ENCODE results near the gene ZBTB42.

ZBTB42 gene

DNA sequence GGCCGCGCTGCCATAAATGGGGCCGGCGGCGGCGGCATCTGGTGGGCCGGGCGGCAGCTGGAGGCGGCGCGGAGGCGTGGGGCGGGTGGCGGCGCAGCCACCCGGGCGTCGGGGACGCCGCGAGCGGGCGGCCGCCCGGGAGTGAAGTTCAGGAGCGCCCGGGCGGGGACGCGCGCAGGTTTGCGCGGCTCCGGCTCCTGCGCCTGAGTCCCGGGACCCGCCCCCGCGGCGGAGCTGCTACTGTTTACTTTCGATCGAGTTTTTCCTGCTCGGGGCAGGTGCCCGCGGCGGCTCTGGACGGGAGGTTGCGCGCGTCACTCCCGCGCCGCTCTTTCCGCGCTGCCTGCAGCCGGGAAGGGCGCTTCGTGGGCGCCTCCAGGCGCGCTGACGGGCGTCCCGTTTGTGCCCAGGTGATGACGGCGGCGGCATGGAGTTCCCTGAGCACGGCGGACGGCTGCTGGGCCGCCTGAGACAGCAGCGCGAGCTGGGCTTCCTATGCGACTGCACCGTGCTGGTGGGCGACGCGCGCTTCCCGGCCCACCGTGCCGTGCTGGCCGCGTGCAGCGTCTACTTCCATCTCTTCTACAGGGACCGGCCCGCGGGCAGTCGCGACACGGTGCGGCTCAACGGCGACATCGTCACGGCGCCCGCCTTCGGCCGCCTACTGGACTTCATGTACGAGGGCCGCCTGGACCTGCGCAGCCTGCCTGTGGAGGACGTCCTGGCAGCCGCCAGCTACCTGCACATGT is at the start of gene ZBTB42:
Gene ZBTB42, plus strand, starts transcription at position 331 of the 749 bp plus-strand sequence. Its CDS starts 97 bp downstream, at position 428.
- DNase-seq, result peak; percentile 69

DNA sequence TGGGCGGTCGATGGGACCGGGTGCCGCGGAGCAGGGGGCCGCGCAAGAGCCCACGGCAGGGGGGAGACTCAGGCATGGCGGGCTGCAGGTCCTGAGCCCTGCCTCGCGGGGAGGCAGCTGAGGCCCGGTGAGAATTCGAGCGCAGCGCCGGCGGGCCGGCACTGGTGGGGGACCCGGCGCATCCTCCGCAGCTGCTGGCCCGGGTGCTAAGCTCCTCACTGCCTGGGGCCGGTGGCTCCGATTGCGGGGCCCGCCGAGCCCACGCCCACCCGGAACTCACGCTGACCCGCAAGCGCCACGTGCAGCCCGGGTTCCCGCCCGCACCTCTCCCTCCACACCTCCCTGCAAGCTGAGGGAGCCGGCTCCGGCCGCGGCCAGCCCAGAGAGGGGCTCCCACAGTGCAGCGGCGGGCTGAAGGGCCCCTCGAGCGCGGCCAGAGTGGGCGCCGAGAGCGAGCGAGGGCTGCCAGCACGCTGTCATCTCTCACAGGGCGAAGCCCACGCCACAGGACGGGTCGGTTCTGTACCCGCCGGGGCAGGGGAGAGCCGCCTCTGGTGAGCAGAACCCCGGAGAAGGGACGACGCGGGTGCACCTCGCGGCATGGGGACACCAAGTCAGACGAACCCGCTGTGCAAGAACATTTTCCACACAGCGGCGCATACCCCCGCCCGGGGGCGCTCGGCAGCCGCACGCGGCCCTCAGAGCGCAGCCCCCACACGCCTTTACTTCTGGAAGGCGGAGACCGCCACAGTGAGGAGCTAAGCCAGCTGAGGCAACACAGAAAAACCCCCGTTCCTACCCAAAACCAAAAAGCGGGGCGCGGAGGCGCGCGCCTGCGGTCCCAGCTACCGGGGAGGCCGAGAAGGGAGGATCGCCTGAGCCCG is 49.1 kb upstream of the ZBTB42 start:
- DNase-seq, result no peak

DNA sequence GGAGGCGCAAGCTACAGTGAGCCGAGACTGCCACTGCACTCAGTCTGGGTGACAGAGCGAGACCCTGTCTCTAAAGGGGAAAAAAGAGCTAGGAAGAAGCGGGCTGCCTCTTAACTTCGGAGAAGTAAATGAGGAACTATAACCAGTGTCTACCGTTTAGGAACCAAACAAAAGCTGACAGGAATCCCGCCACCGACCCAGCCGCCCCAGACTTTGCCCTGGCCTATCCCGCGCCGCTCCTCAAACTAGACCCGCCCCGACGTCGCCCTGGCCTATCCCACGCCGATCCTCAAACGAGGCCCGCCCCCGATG is 48.5 kb upstream of the ZBTB42 start:
- no peak for DNase-seq

DNA sequence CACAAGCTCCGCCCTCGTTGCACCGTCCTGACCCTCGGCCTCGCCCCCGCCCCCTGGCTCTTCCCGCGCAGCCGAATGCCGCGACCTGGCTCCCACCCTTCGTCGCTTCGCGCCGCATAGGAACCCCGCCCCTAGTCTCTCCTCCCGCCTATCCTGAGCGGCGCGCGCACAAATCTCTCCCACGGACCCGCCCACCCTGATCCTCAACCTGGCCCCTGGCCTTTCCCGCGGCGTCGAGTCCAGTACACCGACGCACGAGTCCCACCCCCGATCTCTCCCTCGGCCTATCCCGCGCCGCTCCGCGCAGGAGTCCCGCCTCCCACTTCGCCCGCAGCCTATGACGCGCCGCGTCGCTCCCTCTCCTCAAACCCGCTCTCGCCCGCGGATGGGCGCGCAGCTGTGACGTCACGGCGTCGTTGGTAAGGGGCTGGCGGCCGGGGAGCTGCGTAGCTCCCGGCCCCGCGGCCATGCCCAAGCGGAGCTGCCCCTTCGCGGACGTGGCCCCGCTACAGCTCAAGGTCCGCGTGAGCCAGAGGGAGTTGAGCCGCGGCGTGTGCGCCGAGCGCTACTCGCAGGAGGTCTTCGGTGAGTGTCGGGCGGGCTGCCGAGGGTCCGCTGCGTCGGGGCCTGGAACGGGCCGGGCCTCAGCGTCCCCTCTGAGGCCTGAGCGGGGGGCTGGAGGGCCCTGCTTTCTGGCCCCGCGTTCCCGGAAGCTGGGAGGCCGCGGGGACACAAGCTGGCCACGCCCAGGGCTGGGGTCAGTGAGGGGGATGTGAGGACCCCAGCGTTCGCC is 48.0 kb upstream of the ZBTB42 start, which contains the start of gene SIVA1:
Gene SIVA1, plus strand, starts transcription at position 413 of the 793 bp plus-strand sequence. Its CDS starts 55 bp downstream, at position 468.
- DNase-seq, result peak; percentile 99

DNA sequence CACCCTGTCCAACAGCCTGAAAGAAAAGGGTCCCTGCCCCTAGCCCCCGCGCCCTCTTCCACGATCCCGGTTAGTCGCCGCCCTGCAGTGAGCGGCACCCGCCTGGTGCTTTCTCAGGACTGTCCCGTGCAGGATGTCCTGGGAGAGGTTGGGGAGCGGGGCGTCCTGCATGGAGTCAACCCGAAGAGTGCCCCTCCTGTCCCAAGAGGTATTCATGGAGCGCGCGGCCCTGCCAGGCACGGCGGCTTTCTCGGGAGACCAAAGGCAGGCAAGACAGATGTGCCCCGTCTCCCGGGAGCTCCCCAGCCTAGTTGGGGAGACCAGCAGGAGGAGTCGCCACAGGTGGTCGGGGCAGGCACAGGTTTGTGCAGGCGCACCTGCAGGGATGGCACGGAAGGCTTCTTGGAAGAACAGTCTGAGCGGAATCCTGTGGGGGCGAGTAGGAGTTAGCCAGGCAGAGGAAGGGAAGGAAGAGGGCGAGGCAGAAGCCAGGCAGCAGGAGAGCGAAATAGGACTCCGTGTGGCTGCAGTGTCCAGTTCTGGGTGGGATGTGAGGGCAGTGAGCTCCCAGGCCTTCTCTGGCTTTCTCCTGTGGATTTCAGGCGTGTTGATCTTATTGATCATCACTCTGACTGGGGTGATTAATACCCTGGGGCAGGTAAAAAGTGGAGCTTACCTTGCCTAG is 47.2 kb upstream of the ZBTB42 start:
- no peak for DNase-seq

DNA sequence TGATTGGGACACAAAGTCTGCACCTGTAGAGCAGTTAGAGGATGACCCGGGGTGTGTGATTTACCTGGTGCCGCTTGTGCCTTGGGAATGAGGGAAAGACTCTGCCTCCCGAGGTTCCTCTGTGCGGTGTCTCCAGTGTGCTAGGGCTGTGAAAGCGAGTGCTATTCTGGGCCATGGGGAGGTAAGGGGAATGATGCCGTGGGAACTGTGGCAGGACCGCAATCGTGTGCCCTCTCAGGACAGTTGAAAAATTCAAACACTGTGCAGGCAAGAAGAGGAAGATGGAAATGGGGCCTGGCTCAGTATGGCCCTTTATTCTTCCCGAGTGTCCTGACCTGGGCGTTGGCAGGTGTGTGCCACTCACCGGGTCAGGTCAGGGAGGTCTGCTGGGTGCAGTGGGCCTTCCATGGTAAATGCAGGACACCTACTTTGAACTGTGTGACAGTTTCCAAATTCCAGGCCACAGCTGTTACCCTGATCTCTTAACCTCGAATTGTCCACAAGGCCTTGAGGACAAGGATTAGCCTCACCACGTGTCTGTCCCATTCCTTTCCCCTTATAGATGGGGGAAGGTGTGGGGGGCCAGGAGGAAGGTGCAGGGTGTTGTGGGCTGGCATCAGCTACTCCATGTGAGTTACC is 46.6 kb upstream of the ZBTB42 start:
- no peak for DNase-seq

DNA sequence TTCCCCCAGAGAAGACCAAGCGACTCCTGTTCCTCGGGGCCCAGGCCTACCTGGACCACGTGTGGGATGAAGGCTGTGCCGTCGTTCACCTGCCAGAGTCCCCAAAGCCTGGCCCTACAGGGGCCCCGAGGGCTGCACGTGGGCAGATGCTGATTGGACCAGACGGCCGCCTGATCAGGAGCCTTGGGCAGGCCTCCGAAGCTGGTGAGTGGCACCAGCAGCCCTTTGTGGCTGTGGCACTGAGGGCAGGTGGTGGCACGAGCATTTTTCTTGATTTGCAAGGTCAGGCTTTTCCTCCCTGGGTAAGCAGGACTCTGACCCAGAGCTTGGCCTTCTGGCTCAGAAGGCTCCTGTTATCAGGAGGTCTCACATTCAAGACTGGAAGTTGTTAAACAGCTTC is 45.3 kb upstream of the ZBTB42 start:
- DNase-seq, result no peak

DNA sequence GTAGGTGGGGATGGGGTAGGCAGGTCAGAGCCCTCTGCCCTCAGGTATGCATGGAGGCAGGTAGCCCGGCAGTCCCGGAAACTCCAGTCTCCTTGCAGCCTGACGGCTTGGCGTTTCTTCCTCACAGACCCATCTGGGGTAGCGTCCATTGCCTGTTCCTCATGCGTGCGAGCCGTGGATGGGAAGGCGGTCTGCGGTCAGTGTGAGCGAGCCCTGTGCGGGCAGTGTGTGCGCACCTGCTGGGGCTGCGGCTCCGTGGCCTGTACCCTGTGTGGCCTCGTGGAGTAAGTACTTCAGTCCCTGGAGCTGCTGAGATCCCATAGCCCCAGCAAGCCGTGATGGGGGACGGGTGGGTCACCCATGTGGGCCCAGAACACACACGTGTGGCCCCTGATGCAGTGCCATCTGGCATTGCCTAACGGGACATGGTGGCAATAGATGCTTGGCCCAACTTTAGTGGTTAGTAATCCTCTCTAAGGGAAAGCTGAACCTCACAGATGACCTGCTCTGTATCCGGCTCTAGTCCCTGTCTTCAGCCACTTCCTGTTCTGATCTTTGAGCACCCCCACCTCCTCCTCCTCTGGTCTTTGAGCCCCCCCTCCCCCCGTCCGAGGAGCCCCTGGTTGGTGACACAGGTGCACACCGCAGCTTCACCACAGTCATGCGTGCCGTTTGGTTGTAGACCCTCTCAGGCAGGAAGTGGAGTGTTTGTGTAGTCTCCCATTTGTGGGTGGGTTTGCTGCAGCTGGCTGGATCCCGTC is 44.2 kb upstream of the ZBTB42 start:
- DNase-seq, result no peak

DNA sequence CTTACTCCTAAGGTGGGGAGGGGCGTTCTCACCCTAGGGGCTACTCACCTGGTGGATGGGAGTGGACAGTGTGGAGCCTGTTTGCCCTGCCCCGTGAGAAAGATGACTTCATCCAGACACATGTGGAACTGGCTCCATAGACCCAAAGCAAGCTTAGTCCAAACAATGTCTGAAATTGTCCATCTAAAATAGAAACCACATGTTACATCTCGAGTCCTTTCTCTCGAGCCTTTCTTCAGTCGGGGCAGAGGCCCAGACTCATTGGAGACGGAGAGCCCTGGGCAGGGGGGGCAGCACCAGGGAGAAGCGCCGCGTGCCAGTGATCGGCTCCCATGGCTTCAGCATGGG is 43.7 kb upstream of the ZBTB42 start:
- no peak for DNase-seq

DNA sequence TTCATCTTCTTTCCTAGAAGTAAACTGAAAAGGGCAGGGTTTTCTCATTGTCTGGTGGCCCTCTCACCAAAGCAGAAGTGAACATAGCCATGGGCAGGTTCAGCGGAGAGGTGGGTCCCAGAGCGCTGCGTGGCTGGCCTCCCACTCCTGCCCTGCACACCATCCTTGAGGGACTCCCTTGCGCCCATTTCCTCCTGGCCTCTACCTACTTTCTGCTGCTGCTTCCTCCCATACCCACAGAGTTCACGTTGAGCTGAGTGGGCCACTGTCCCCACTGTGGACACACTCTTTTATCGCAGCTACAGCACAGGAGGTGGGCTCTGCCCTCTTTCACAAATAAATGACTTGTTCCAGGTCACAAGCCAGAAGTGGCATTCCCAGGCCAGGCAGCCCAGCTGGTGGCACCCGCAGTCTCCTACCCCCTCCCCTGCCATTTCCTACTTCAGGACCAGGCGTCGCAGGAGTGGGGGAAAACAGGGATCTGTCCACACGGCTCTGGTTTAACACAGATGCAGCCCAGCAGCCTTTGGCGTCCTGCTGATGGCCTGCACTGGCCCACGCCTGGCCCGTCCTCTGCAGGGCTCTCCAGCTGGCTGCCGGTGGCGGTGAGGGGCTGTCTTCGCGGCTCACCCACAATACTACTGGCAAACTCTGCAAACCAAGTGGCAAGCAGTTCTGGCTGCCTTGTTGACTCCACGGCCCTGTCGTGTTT is 43.1 kb upstream of the ZBTB42 start:
- no peak for DNase-seq

DNA sequence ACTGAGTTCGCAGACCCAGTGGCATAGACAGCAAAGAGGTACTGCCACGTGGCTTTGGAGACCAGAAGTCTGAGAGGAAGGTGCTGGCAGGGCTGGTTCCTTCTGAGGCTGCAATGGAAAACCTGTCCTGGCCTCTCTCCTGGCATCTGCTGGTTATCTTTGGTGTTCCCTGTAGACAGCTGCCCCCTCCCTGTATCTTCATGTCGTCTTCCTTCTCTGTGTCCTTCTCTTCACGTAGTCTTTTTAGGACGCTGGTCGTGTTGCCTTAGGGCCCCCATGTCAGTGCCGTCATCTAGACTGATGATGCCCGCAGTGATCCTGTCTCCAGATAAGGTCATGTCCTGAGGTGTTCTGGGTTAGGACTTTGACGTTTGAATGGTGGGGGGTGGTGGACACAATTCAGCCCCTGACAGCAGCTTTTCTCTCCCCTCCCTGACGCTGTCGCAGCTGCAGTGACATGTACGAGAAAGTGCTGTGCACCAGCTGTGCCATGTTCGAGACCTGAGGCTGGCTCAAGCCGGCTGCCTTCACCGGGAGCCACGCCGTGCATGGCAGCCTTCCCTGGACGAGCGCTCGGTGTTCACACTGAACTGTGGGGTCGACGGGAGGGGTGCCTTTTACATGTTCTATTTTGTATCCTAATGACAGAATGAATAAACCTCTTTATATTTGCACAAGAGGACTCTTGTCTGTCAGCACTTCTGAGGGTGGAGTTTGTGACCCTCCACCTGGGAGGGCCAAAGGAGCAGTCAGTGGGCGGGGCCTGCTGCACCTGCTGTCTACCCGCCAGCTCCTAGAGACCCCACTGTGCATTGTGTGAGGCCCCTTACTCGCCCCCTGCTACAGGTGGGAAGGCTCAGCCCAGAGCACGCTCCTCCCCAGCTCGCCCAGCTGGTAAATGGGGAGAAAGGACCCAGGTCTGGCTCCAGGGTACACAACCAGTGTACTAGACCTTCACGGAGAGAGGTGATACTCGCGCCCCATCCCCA is 41.6 kb upstream of the ZBTB42 start:
- no peak for DNase-seq

DNA sequence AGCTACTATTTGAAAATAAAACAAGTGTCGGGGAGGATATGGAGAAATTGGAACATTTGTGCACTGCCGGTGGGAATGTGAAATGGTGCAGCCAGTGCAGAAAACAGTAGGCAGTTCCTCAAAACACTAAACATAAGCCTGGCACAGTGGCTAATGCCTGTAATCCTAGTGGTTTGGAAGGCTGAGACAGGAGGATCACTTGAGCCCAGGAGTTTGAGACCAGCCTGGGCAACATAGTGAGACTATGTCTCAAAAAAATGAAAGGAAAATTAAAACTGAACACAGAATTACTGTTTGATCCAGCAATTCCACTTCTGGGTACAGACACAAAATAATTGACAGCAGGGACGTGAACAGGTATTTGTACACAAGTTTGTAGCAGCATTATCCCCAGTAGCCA is 35.4 kb upstream of the ZBTB42 start:
- DNase-seq, result no peak

DNA sequence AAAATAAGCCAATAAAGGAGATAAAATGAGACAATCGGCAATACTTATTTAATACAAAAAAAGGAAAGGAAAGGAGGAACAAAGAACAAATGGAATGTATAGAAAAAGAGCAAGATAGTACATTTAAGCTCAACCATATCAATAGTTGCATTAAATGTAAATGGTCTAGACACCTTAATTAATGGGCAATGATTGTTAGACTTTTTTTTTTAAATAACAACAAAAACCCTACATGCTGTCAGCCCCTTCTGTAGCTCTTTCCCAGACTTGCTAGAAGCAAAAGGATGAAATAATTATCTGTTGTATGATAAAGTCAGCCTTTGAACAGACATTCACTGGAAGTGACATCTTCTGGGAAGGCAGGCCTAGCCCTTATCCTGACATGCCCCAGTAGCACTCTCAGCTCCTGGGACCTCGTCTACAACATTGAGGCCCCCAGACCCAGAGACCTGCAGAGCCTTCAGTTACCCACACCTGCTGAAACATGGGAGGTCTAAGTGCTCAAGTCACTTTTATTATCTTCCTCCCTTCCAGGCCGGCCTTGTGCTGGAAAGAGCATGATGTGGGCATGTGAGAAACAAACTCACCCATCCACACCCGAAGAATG is 34.5 kb upstream of the ZBTB42 start:
- DNase-seq, result no peak

DNA sequence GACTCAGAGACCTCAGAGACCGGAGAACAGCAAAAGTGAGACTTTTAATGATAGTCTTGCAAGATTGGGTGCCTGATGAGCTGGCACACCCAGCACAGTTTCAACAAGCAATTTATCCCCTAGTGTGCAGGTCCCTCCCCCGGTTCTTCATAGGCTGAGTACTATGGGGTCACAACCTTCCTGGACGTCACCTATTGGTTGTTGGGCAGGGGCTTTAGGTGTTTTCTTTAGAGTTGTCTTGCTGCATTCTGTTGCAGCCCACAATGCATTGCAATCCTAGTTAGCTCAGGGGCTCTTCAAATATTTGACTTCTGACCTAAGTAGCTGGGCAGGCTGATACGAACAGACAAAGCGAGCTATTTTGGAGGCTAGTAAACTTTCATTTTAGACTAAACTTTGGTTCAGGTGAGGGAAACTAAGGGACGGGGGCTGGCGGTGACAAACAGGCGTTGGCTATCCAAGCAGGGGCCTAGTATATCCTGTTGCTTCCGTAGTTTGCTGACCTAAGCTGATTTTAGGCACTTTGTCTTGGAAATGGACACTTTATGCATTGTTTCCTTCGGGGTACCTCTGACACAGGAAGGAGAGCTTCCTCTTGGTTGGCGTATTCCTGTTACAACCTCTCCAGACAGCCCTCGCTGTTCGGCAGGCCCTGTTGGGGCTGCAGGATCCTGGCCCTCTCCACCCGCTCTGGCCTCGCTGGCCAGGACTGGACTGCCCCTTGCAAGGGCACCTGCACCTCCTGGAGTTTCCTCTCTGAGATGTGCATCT is 33.9 kb upstream of the ZBTB42 start:
- no peak for DNase-seq

DNA sequence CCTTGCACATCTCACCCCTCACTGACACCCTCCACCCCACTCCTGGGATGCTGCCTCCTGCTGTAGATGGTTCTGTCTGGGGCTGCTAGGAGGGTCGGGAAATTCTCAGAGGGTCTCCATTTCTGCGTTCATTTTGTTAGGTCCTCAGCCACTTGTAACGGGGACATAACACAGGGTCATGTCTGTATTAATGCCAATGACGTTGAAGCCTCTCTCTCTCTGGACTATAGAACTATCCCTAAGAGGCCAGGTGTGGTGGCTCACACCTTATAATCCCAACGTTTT is 33.3 kb upstream of the ZBTB42 start:
- DNase-seq, result no peak

DNA sequence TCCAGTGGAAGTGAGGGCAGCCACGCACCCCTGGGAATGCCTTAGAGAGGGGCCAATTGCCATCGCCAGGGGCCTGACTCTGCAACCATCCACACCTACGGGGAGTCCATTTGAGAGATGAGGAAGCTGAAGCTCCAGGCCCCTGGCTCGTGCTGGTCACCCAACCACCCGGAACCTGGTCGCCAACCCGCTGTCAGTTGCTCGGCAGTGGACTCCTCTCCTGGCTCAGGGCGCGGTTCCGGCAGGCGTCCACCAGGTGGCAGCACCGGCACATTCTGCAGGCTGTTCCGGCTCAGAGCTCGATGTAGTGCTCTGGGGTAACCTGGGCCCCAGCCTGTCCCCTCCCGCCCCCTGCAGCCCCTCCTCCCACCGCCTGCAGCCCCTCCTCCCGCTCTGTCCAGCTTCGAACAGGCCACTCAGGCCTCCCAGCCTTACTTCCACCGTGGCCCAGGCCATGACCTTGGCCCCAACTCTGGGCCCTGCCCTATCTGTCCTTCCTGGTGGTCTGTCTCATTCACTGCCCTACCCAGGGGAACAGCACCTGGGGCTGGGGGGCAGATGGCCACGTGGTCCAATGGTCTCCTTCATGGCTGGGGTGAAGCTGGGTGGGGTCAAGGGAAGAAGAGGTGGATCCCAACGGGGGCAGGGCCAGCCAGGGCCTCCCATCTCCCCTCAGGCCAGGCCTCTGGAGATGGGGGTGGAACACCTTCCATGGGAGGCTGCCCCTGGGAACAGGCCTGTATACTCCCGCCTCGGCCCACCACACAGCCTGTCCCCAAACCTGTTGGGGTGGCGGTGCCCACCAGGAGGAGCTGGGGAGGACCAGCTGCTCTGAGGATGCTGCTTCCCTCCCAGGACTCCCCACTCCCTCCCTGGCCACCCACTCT is 32.2 kb upstream of the ZBTB42 start:
- peak; percentile 81 for DNase-seq

DNA sequence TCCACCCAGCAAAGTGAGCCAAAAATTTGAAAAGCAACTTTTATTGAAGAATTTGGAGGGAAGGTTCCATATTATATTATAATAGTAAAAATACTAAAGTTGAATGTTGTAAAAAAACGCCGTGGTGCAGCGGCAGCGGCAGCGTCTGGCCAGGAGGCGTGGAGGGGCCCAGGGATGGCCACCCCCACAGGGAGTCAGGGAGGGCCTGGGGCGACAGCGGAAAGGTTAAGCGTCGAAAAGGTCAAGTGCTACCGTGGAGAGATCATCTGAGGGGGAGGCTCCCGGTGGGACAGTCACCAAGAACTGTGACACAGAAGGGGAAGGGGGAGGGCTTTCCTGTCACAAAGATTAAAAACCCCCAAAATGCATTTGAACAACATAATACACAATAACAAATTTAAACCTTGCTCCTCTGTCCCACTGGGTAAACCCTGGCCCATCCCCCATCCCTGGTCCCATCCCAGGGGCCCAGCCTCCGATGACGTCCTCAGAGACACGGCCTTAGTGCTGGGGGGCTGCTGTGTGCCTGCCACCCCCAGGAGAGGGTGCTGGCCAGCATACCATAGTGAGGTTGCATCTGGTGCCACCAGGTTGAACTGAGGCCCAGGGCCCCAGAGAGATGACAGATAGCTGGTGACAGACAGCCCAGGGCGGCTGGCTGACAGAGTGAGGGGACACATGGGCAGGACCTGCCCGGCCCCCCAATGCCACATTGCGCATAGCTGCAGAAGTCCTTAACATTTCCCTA is 31.4 kb upstream of the ZBTB42 start:
- no peak for DNase-seq
